HG03442 (cell line): Measurements from ENCODE around the gene SIRPB2.

ENCODE experiments used
- ATAC-seq: cut with Tn5 transposase; IDR thresholded peaks from one replicate; pipeline ENCODE4 v1.9.1; 2021; ENCODE audit warnings: mild to moderate bottlenecking, moderate library complexity; ENCODE audit not compliant: unreplicated experiment

The SIRPB2 gene

DNA sequence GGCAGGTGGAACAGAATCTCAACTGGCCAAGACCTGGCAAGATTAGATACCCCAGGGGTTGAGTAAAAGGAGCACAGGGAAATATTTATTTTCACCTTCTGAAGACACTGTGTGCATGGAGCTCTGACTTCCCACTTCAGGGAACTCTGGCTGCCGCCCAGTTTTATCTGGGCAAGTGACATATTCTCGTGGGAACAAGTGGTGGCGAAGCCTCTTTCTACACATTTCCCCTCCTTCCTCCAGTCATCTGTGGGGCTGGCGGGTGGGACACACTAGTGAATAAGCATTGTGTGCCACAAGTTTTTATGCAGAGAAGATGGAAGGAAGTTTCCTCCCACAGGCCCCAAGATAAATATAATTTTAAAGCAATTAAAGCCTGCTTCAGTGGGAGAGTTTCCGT is 48.1 kb downstream of the SIRPB2 start:
- no peak for ATAC-seq

- no peak for ATAC-seq
Observed at GRCh38 chr20:1442304-1442703, 48.9 kb downstream of the SIRPB2 start.

- ATAC-seq = no peak
Observed at GRCh38 chr20:1441133-1441532, 50.1 kb downstream of the SIRPB2 start.

GRCh38 chr20:1440024-1440423 is 51.2 kb downstream of the SIRPB2 start:
- no peak for ATAC-seq

DNA sequence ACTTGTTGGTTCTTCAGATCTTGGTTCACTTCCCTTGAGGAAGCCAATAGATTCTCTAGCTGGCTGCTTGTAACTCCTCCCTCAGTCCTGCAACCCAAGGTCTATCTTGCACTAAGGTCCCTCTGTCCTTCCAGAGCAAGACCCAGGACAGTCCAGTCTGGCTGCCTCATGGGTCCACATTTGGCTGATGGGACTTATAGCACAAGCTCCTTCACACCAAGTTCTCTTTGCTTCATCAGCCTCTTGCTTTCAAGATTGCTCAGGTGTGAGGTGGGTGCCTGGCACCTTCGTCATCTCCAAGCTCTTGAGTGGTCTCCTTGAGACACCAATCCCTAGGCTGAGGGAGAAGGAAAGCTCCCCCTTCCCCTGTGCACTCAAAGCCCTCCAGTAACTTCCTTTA is 52.9 kb downstream of the SIRPB2 start:
- ATAC-seq = no peak

DNA sequence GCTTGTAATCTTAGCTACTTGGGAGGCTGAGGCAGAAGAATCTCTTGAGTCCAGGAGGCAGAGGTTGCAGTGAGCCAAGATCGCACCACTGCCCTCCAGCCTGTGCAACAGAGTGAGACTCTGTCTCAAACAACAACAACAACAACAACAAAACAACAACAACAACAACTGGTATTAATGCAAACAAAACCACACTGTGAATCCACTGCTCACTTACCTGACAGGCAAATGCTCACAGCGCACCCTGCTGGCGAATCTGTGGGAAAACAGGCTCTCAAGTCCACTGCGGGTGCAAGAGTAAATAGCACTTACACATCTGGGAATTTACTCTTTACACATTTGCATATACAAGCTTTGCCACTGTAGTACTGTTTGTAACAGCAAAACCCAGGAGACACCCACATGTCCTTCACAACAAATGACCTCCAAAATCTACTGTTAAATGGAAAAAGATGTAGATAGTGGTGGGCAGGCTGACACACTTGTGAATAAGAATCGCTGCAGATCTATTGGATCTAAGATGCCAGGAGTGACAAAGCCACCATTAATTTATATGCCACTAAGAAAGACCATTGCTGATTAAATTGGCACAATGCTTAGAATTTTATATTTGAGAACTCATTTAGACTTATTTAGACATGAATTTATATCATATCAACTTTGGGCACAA is 53.9 kb downstream of the SIRPB2 start:
- ATAC-seq = no peak

- no peak for ATAC-seq
Observed at GRCh38 chr20:1436263-1436662, 55.0 kb downstream of the SIRPB2 start.

- no peak for ATAC-seq
Observed at GRCh38 chr20:1435337-1435699, 55.9 kb downstream of the SIRPB2 start.

DNA sequence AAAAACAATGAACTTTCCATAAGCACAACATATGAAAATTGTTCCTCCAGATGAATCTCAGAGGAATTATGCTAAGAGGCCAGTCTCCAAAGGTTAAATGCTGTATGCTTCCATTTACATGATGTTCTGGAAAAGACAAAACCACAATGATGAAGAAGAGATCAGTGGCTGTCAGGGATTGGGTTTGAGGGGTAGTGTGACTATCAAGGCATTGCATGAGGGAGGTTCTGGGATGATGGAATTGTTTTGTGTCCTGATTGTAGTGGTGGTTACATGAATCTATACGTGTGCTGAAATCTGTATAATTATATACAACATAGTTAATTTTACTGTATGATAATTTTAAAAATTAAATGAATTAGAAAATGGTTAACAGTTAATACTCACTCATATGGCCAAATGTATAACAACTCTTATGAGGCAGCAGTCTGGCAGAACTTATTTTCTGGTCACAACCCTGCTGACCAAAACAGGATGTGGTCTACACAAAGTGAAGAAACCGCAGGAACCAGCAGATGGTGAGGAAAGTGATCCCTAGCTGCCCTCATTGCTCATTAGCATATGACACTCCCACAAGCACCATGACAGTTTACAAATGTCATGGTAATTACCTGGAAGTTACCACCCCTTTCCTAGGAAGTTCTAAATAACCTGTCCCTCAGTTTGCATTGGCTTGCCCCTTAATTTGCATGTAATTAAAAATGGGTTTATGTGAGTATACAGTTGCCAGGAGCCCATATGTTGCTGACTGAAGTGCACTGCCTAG is 56.5 kb downstream of the SIRPB2 start:
- peak; percentile 90 for ATAC-seq

GRCh38 chr20:1431158-1431557 is 60.1 kb downstream of the SIRPB2 start:
- no peak for ATAC-seq

- no peak for ATAC-seq
Observed at GRCh38 chr20:1430004-1430451, 61.2 kb downstream of the SIRPB2 start.

GRCh38 chr20:1429143-1429728 is 62.0 kb downstream of the SIRPB2 start:
- ATAC-seq = no peak

- ATAC-seq = no peak
Observed at GRCh38 chr20:1427457-1428054, 63.7 kb downstream of the SIRPB2 start.

- ATAC-seq = no peak
Observed at GRCh38 chr20:1426231-1426849, 64.9 kb downstream of the SIRPB2 start.
